Measurements from ENCODE around the gene SPI1. TPM values are rescaled to one million over a fixed set of nuclear protein-coding genes. Genes with fewer than 3 reads are reported as not detected.

SPI1 gene
- total RNA-seq, 1 donor from 2014 or later, result not detected

DNA sequence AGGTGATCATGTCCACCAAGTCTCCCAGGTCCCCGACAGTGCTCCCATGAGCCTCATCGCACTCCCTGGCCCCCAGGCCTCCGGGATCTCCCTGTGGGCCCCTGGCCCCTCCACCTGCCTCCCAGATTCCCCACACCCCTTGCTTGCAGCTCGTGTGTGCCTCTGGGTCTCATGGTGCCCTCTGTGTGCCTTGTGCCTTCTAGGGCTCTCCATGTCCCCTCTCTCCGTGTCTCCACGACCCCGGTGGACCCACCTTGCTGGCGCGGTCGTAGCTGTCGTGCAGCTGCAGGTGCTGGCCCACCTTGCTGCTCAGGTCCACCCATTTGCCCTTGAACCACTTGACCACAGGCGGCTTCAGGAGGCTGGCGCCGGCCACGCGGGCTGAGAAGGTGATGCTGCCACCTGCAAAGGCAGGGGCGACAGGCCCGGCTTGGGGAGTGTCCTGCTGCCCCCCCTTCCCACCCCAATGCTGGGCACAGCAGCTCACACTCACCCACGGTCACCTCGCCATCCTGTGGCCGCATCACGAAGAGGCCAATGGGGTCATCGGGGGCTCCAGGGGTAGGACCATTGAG lies 28.7 kb downstream of the SPI1 start:
- H4K20me1 ChIP-seq (ENCODE audit: insufficient read depth, low read length), result no peaks in the 10 kb centered on the region
- FAIRE-seq, result no peak
- H3K4me1 Mint-ChIP-seq (ENCODE audit: low read depth, unreplicated experiment), result no peaks in the 10 kb centered on the region
- no peak overlapping the region for H3K27ac ChIP-seq (ENCODE audit: low read depth, low read length)
- H3K27me3 Mint-ChIP-seq (ENCODE audit: low read depth, unreplicated experiment), result peaks cover 13% of the 10 kb centered on the region
- H3K27ac Mint-ChIP-seq (ENCODE audit: unreplicated experiment), result no peak overlapping the region
- H3K79me2 ChIP-seq (ENCODE audit: insufficient read depth, low read length), result no peaks in the 10 kb centered on the region
- peaks cover 1% of the 10 kb centered on the region for H3K36me3 Mint-ChIP-seq (ENCODE audit: low read depth, unreplicated experiment)
- TF ChIP-seq, protein P1, sequence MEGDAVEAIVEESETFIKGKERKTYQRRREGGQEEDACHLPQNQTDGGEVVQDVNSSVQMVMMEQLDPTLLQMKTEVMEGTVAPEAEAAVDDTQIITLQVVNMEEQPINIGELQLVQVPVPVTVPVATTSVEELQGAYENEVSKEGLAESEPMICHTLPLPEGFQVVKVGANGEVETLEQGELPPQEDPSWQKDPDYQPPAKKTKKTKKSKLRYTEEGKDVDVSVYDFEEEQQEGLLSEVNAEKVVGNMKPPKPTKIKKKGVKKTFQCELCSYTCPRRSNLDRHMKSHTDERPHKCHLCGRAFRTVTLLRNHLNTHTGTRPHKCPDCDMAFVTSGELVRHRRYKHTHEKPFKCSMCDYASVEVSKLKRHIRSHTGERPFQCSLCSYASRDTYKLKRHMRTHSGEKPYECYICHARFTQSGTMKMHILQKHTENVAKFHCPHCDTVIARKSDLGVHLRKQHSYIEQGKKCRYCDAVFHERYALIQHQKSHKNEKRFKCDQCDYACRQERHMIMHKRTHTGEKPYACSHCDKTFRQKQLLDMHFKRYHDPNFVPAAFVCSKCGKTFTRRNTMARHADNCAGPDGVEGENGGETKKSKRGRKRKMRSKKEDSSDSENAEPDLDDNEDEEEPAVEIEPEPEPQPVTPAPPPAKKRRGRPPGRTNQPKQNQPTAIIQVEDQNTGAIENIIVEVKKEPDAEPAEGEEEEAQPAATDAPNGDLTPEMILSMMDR (IDR thresholded peaks at IDR 0.05; ENCODE audit: insufficient read depth, low read depth, low read length), result no peak
- no peak for TF ChIP-seq EZH2 (IDR thresholded peaks at IDR 0.05; ENCODE audit: insufficient read depth, low read length)
- H3K4me3 Mint-ChIP-seq (ENCODE audit: unreplicated experiment), result no peak overlapping the region
- H3K4me2 ChIP-seq (ENCODE audit: low read length), result no peak overlapping the region
- H3K9me3 ChIP-seq (ENCODE audit: insufficient read depth, low read depth, low read length), result no peaks in the 10 kb centered on the region
- H3K9ac ChIP-seq (ENCODE audit: low read length), result no peak overlapping the region
- H3K36me3 ChIP-seq (ENCODE audit: insufficient read depth, low read length), result no peaks in the 10 kb centered on the region
- no peaks in the 10 kb centered on the region for H3K9me3 Mint-ChIP-seq (ENCODE audit: unreplicated experiment)
- no peak overlapping the region for H2AFZ ChIP-seq (ENCODE audit: low read depth, low read length)
- no peak overlapping the region for H3K4me3 ChIP-seq (ENCODE audit: insufficient read depth, low read depth, low read length)
- no peaks in the 10 kb centered on the region for H3K4me1 ChIP-seq (ENCODE audit: insufficient read depth, low read length)
- H3K27me3 ChIP-seq (ENCODE audit: insufficient read depth, low read length), result peaks cover 6% of the 10 kb centered on the region
- no peak for DNase-seq (ENCODE audit: low read depth)

- peaks cover 1% of the 10 kb centered on the region for H3K36me3 Mint-ChIP-seq (ENCODE audit: low read depth, unreplicated experiment)
- H3K9me3 Mint-ChIP-seq (ENCODE audit: unreplicated experiment), result no peaks in the 10 kb centered on the region
- H3K4me1 Mint-ChIP-seq (ENCODE audit: low read depth, unreplicated experiment), result no peaks in the 10 kb centered on the region
- H3K27me3 ChIP-seq (ENCODE audit: insufficient read depth, low read length), result peaks cover 9% of the 10 kb centered on the region
- no peaks in the 10 kb centered on the region for H3K4me1 ChIP-seq (ENCODE audit: insufficient read depth, low read length)
- no peak overlapping the region for H3K27ac ChIP-seq (ENCODE audit: low read depth, low read length)
- H4K20me1 ChIP-seq (ENCODE audit: insufficient read depth, low read length), result no peaks in the 10 kb centered on the region
- no peak for TF ChIP-seq EZH2 (IDR thresholded peaks at IDR 0.05; ENCODE audit: insufficient read depth, low read length)
- TF ChIP-seq, protein P1 (IDR thresholded peaks at IDR 0.05; ENCODE audit: insufficient read depth, low read depth, low read length), result peak; percentile 10
- H3K36me3 ChIP-seq (ENCODE audit: insufficient read depth, low read length), result no peaks in the 10 kb centered on the region
- FAIRE-seq (no peak), DNase-seq (ENCODE audit: low read depth) (no peak)
- no peaks in the 10 kb centered on the region for H3K9me3 ChIP-seq (ENCODE audit: insufficient read depth, low read depth, low read length)
- no peak overlapping the region for H3K9ac ChIP-seq (ENCODE audit: low read length)
- no peak overlapping the region for H3K27ac Mint-ChIP-seq (ENCODE audit: unreplicated experiment)
- H3K79me2 ChIP-seq (ENCODE audit: insufficient read depth, low read length), result no peaks in the 10 kb centered on the region
- no peak overlapping the region for H3K4me3 ChIP-seq (ENCODE audit: insufficient read depth, low read depth, low read length)
- no peak overlapping the region for H3K4me3 Mint-ChIP-seq (ENCODE audit: unreplicated experiment)
- H2AFZ ChIP-seq (ENCODE audit: low read depth, low read length), result no peak overlapping the region
- peaks cover 18% of the 10 kb centered on the region for H3K27me3 Mint-ChIP-seq (ENCODE audit: low read depth, unreplicated experiment)
- H3K4me2 ChIP-seq (ENCODE audit: low read length), result no peak overlapping the region
These were observed 29.5 kb downstream of the SPI1 start for GRCh38 chr11:47348859-47349258.

DNA sequence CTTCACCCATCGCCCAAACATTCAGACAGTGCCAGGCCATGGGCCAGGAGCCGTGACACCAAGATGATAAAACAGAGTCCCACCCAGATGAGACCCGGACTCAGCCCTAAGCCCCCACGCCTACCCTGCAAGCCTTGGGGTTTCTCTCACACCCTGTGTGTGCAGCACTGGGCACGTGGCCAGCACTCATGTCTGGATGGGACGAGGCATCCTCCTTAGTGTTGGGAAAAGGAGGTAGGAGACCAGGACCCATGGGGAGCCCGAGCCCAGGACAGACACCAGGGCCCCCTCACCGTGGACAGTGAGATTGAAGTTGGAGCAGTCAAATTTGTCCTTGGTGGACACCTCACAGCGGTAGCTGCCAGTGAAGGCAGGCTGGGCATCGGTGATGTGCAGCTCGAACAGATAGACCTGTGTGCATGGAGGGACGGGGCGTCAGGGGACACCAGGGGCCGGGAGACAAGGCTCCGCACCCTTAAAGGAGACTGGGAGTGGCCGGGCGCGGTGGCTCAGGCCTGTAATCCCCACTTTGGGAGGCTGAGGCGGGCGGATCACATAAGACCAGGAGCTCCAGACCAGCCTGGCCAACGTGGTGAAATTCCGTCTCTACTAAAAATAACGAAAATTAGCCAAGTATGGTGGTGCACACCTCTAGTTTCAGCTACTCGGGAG lies 30.1 kb downstream of the SPI1 start:
- TF ChIP-seq, protein P1 (IDR thresholded peaks at IDR 0.05; ENCODE audit: insufficient read depth, low read depth, low read length), result no peak
- TF ChIP-seq EZH2 (IDR thresholded peaks at IDR 0.05; ENCODE audit: insufficient read depth, low read length), result no peak
- Histone ChIP-seq H3K9me3 (ENCODE audit: insufficient read depth, low read depth, low read length) (no peaks in the 10 kb centered on the region), H4K20me1 (ENCODE audit: insufficient read depth, low read length) (no peaks in the 10 kb centered on the region), H2AFZ (ENCODE audit: low read depth, low read length) (no peak overlapping the region), H3K79me2 (ENCODE audit: insufficient read depth, low read length) (no peaks in the 10 kb centered on the region), H3K4me1 (ENCODE audit: insufficient read depth, low read length) (no peaks in the 10 kb centered on the region), H3K9ac (ENCODE audit: low read length) (no peak overlapping the region), H3K27ac (ENCODE audit: low read depth, low read length) (no peak overlapping the region), H3K36me3 (ENCODE audit: insufficient read depth, low read length) (no peaks in the 10 kb centered on the region), H3K27me3 (ENCODE audit: insufficient read depth, low read length) (peaks cover 9% of the 10 kb centered on the region), H3K4me3 (ENCODE audit: insufficient read depth, low read depth, low read length) (no peak overlapping the region), H3K4me2 (ENCODE audit: low read length) (no peak overlapping the region)
- FAIRE-seq, result no peak
- Mint-ChIP-seq H3K4me1 (ENCODE audit: low read depth, unreplicated experiment) (no peaks in the 10 kb centered on the region), H3K4me3 (ENCODE audit: unreplicated experiment) (no peak overlapping the region), H3K27me3 (ENCODE audit: low read depth, unreplicated experiment) (peaks cover 21% of the 10 kb centered on the region), H3K27ac (ENCODE audit: unreplicated experiment) (no peak overlapping the region), H3K36me3 (ENCODE audit: low read depth, unreplicated experiment) (peaks cover 1% of the 10 kb centered on the region), H3K9me3 (ENCODE audit: unreplicated experiment) (no peaks in the 10 kb centered on the region)
- DNase-seq (ENCODE audit: low read depth), result no peak

All from astrocyte (in vitro differentiated cells and primary cell).